ENCODE measurements around the gene TBXA2R. TPM values are rescaled to one million over a fixed set of nuclear protein-coding genes. Genes with fewer than 3 reads are reported as not detected.

Gene TBXA2R
- total and polyA plus RNA-seq, 3 experiments from 2014 or later = 1.5 to 7.6 (median 2.4) TPM

DNA sequence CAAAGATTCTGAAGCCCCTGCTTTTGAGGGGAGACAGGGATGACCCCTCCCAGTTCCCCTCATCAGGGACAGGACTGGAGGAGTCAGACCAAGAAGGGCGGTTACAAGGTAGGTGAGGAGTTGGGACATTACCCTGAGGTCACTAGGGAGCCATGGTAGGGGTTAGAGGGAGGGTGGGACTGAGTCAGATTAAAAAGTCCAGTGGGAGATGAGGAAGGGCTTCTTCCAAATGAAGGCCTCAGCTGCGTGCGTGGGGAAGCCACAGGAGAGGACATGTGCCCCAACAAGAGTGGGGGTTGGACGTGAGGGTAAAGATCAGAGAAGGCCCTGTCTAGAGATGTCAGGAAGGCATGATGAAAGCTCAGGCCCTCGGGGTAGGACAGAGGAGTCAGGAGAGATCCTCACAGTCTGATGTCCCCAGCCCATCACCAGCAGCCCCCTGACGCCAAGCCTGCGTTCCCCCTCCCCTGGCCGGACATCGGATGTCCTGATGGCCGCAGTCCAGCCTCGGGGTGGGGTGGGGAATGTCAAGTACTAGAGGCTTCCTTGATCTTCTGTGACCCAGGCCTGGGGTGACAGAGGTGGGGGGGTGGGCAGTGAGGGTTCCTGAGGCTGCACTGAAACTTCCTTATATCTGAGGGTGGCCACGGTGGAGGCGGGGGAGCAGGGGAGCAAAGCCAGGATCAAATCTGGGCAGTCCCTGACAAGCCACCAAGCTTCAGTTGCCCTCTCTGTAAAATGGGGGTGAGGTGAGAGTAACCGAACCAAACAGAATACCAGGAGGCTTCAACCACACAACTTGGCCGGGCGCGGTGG, 42.8 kb downstream of the TBXA2R start:
- Mint-ChIP-seq H3K27me3 (no peaks in the 10 kb centered on the region), H3K4me3 (no peak overlapping the region), H3K36me3 (no peaks in the 10 kb centered on the region), H3K4me1 (no peaks in the 10 kb centered on the region), H3K9me3 (no peaks in the 10 kb centered on the region), H3K27ac (peak overlapping the region in 1 of 8 donors; percentile 75)
- no peak overlapping the region for H3K4me3 ChIP-seq (ENCODE audit: low read length)
- no peaks in the 10 kb centered on the region for H3K9me3 ChIP-seq (ENCODE audit: low read length)
- no peaks in the 10 kb centered on the region for H3K36me3 ChIP-seq (ENCODE audit: insufficient read depth, low read length)
- ChIA-PET CTCF (no interaction called here), POLR2A (no interaction called here)
- no peaks in the 10 kb centered on the region for H3K4me1 ChIP-seq (ENCODE audit: insufficient read depth, low read length)
- H3K27me3 ChIP-seq (ENCODE audit: insufficient read depth, low read length, poor library complexity, severe bottlenecking) = no peaks in the 10 kb centered on the region
- no peak overlapping the region for H3K27ac ChIP-seq (ENCODE audit: low read depth, low read length)
- DNase-seq = no peak

GRCh38 chr19:3557461-3558248, 49.0 kb downstream of the TBXA2R start, which contains the start of gene MFSD12:
TSS of gene MFSD12 (minus strand) at chr19:3557586. CDS start at chr19:3557403, 183 bp downstream.
- peak; percentile 91 to 95 (median 92) for DNase-seq
- Histone ChIP-seq H3K27me3 (ENCODE audit: insufficient read depth, low read length, poor library complexity, severe bottlenecking) (no peaks in the 10 kb centered on the region), H3K9me3 (ENCODE audit: low read length) (no peaks in the 10 kb centered on the region), H3K36me3 (ENCODE audit: insufficient read depth, low read length) (no peaks in the 10 kb centered on the region), H3K27ac (ENCODE audit: low read depth, low read length) (peak within 1 kb of the TSS; percentile 72), H3K4me1 (ENCODE audit: insufficient read depth, low read length) (peaks cover 43% of the 10 kb centered on the region), H3K4me3 (ENCODE audit: low read length) (peak within 1 kb of the TSS; percentile 96)
- no peaks in the 10 kb centered on the region for H3K9me3 Mint-ChIP-seq
- H3K27me3 Mint-ChIP-seq = no peaks in the 10 kb centered on the region
- H3K4me3 Mint-ChIP-seq = peak within 1 kb of the TSS; percentile 93 to 98 (median 95)
- peaks cover 0 to 6% (median 2%) of the 10 kb centered on the region in 3 donors for H3K36me3 Mint-ChIP-seq
- H3K4me1 Mint-ChIP-seq = peaks cover 32 to 38% (median 35%) of the 10 kb centered on the region in 3 donors
- CTCF ChIA-PET = interaction anchor here (0.6 to 7.0 kb wide), 4 partner anchors 12 to 71 kb away, joined by 3 to 62 read pairs (median 4); partner anchors contain the start of gene GIPC3
- POLR2A ChIA-PET = interaction anchor here (1.0 to 1.5 kb wide), 3 partner anchors 10 to 47 kb away, joined by 3 to 4 read pairs (median 4); no protein-coding TSS in a partner anchor
- peak within 1 kb of the TSS; percentile 91 to 99 (median 95) for H3K27ac Mint-ChIP-seq

DNA sequence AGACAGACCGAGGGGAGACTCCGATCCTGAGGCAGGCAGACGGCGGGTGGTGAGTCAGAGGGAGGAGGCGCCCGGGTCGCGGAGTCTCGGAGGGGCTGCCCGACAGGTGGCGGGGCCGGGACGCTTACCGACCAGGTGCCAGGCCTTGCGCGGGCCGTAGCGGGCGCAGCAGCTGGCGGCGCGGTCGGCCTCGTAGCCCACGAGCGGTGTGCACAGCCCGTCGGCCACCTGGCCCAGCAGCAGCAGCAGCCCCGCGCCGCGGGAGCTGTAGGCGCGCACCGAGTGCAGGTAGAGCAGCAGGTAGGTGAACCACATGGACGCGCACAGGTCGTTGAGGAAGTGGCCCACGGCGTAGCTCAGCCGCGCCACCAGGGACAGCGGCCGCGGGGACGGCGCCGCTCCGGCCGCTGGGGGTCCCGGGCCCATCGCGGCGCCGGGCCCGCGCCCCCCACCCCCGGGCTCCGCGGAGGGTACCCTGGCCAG, 49.7 kb downstream of the TBXA2R start:
- Histone ChIP-seq H3K9me3 (ENCODE audit: low read length) (no peaks in the 10 kb centered on the region), H3K36me3 (ENCODE audit: insufficient read depth, low read length) (no peaks in the 10 kb centered on the region), H3K4me3 (ENCODE audit: low read length) (peak overlapping the region; percentile 89), H3K4me1 (ENCODE audit: insufficient read depth, low read length) (peaks cover 44% of the 10 kb centered on the region), H3K27me3 (ENCODE audit: insufficient read depth, low read length, poor library complexity, severe bottlenecking) (no peaks in the 10 kb centered on the region), H3K27ac (ENCODE audit: low read depth, low read length) (peak overlapping the region; percentile 69)
- H3K27me3 Mint-ChIP-seq = no peaks in the 10 kb centered on the region
- ChIA-PET CTCF (interaction anchor here (1.1 to 7.0 kb wide), 3 partner anchors 11 to 28 kb away, joined by 3 to 62 read pairs (median 5); partner anchors contain the start of gene GIPC3), POLR2A (interaction anchor here (1.1 to 1.5 kb wide), 2 partner anchors 10 to 48 kb away, joined by 3 to 4 read pairs; no protein-coding TSS in a partner anchor)
- peak; percentile 56 to 81 (median 62) for DNase-seq
- H3K4me3 Mint-ChIP-seq = peak overlapping the region; percentile 93 to 98 (median 95)
- peak overlapping the region; percentile 91 to 99 (median 95) for H3K27ac Mint-ChIP-seq
- H3K9me3 Mint-ChIP-seq = no peaks in the 10 kb centered on the region
- peaks cover 0 to 6% (median 2%) of the 10 kb centered on the region in 3 donors for H3K36me3 Mint-ChIP-seq
- H3K4me1 Mint-ChIP-seq = peaks cover 32 to 38% (median 35%) of the 10 kb centered on the region in 3 donors

- CTCF ChIA-PET = interaction anchor here (0.8 to 7.0 kb wide), 4 partner anchors 10 to 109 kb away, joined by 3 to 62 read pairs (median 4); partner anchors contain the start of gene GIPC3
- DNase-seq = no peak
- H3K4me1 ChIP-seq (ENCODE audit: insufficient read depth, low read length) = peaks cover 44% of the 10 kb centered on the region
Measured at GRCh38 chr19:3556423-3556977, 50.2 kb downstream of the TBXA2R start.

GRCh38 chr19:3555653-3556422, 50.8 kb downstream of the TBXA2R start:
- H3K4me3 ChIP-seq (ENCODE audit: low read length) = peak overlapping the region; percentile 89
- H3K4me1 ChIP-seq (ENCODE audit: insufficient read depth, low read length) = peaks cover 44% of the 10 kb centered on the region
- Mint-ChIP-seq H3K4me3 (peak overlapping the region; percentile 93 to 98 (median 95)), H3K36me3 (peaks cover 0 to 13% (median 2%) of the 10 kb centered on the region in 3 donors), H3K4me1 (peaks cover 35 to 47% (median 38%) of the 10 kb centered on the region in 3 donors), H3K27ac (peak overlapping the region; percentile 91 to 99 (median 95)), H3K27me3 (no peaks in the 10 kb centered on the region), H3K9me3 (no peaks in the 10 kb centered on the region)
- H3K27ac ChIP-seq (ENCODE audit: low read depth, low read length) = peak overlapping the region; percentile 69
- CTCF ChIA-PET = interaction anchor here (0.8 to 7.0 kb wide), 5 partner anchors 10 to 110 kb away, joined by 3 to 62 read pairs (median 5); partner anchors contain the start of gene GIPC3
- POLR2A ChIA-PET = interaction anchor here (0.5 to 2.6 kb wide), 4 partner anchors 8 to 49 kb away, joined by 3 to 14 read pairs (median 4); no protein-coding TSS in a partner anchor
- DNase-seq = no peak
- no peaks in the 10 kb centered on the region for H3K27me3 ChIP-seq (ENCODE audit: insufficient read depth, low read length, poor library complexity, severe bottlenecking)
- no peaks in the 10 kb centered on the region for H3K9me3 ChIP-seq (ENCODE audit: low read length)
- H3K36me3 ChIP-seq (ENCODE audit: insufficient read depth, low read length) = peaks cover 2% of the 10 kb centered on the region

More at GRCh38 chr19:3556423-3556977, 50.2 kb downstream of the TBXA2R start:
- POLR2A ChIA-PET = interaction anchor here (0.5 to 1.5 kb wide), 3 partner anchors 9 to 48 kb away, joined by 3 to 4 read pairs (median 4); no protein-coding TSS in a partner anchor
- peak overlapping the region; percentile 89 for H3K4me3 ChIP-seq (ENCODE audit: low read length)
- no peaks in the 10 kb centered on the region for H3K36me3 ChIP-seq (ENCODE audit: insufficient read depth, low read length)
- H3K27ac ChIP-seq (ENCODE audit: low read depth, low read length) = peak overlapping the region; percentile 69
- Mint-ChIP-seq H3K4me3 (peak overlapping the region; percentile 93 to 98 (median 95)), H3K4me1 (peaks cover 35 to 42% (median 36%) of the 10 kb centered on the region in 3 donors), H3K27ac (peak overlapping the region; percentile 91 to 99 (median 95)), H3K36me3 (peaks cover 0 to 9% (median 2%) of the 10 kb centered on the region in 3 donors), H3K27me3 (no peaks in the 10 kb centered on the region), H3K9me3 (no peaks in the 10 kb centered on the region)
- no peaks in the 10 kb centered on the region for H3K9me3 ChIP-seq (ENCODE audit: low read length)
- no peaks in the 10 kb centered on the region for H3K27me3 ChIP-seq (ENCODE audit: insufficient read depth, low read length, poor library complexity, severe bottlenecking)

- ChIA-PET CTCF (interaction anchor here (1.0 to 7.0 kb wide), 4 partner anchors 8 to 40 kb away, joined by 3 to 62 read pairs (median 4); partner anchors contain the start of gene GIPC3), POLR2A (interaction anchor here (0.6 to 2.6 kb wide), 10 partner anchors 9 to 1678 kb away, joined by 3 to 14 read pairs (median 4); partner anchors contain the start of genes FZR1 and TBXA2R)
- no peaks in the 10 kb centered on the region for H3K9me3 ChIP-seq (ENCODE audit: low read length)
- peaks cover 44% of the 10 kb centered on the region for H3K4me1 ChIP-seq (ENCODE audit: insufficient read depth, low read length)
- Mint-ChIP-seq H3K4me1 (peaks cover 35 to 48% (median 39%) of the 10 kb centered on the region in 3 donors), H3K36me3 (peaks cover 0 to 21% (median 2%) of the 10 kb centered on the region in 3 donors), H3K9me3 (no peaks in the 10 kb centered on the region), H3K27ac (peak overlapping the region; percentile 85 to 99 (median 96)), H3K4me3 (peak overlapping the region; percentile 86 to 98 (median 94)), H3K27me3 (no peaks in the 10 kb centered on the region)
- peak overlapping the region; percentile 40 for H3K4me3 ChIP-seq (ENCODE audit: low read length)
- no peaks in the 10 kb centered on the region for H3K27me3 ChIP-seq (ENCODE audit: insufficient read depth, low read length, poor library complexity, severe bottlenecking)
- peak overlapping the region; percentile 20 for H3K27ac ChIP-seq (ENCODE audit: low read depth, low read length)
- H3K36me3 ChIP-seq (ENCODE audit: insufficient read depth, low read length) = peaks cover 4% of the 10 kb centered on the region
- peak in 4 of 5 donors; percentile 18 to 79 (median 68) for DNase-seq
Measured at GRCh38 chr19:3554254-3555083, 52.2 kb downstream of the TBXA2R start.
